WTC11 (cell line): ENCODE measurements around the gene MVB12A.

Source experiments
- CTCF ChIP-seq: fragments of 200-600 bp; IDR thresholded peaks from 2 replicates; pipeline ENCODE4 v1.8.0; 2022; ENCODE audit warnings: antibody characterized with exemption
- FOXP1 ChIP-seq: sonication (generic); formaldehyde crosslinking; IDR thresholded peaks from 2 replicates; pipeline ENCODE4 v1.8.0; 2022; ENCODE audit warnings: missing genetic modification reagents, mild to moderate bottlenecking, moderate library complexity, borderline replicate concordance
- IRF2 ChIP-seq: sonication (generic); formaldehyde crosslinking; IDR thresholded peaks from 2 replicates; pipeline ENCODE4 v1.8.0; 2022; ENCODE audit warnings: low read depth, missing genetic modification reagents, borderline replicate concordance
- TEAD1 ChIP-seq: sonication (generic); formaldehyde crosslinking; IDR thresholded peaks from 2 replicates; pipeline ENCODE4 v1.8.0; 2022; ENCODE audit warnings: mild to moderate bottlenecking, missing genetic modification reagents
- ZNF121 ChIP-seq: sonication (generic); formaldehyde crosslinking; IDR thresholded peaks from 2 replicates; pipeline ENCODE4 v1.8.0; 2023; ENCODE audit warnings: missing genetic modification reagents
- TF ChIP-seq, protein P1 (sequence below): sonication (generic); formaldehyde crosslinking; IDR thresholded peaks from 2 replicates; pipeline ENCODE4 v1.8.1; 2022; ENCODE audit warnings: mild to moderate bottlenecking, moderate library complexity, missing genetic modification reagents
- TF ChIP-seq, protein P2 (sequence below): sonication (generic); formaldehyde crosslinking; IDR thresholded peaks from 2 replicates; pipeline ENCODE4 v1.8.1; 2022; ENCODE audit warnings: low read depth, missing genetic modification reagents, borderline replicate concordance
- TF ChIP-seq, protein P3 (sequence below): sonication (generic); formaldehyde crosslinking; IDR thresholded peaks from 2 replicates; pipeline ENCODE4 v1.8.1; 2023; ENCODE audit warnings: mild to moderate bottlenecking, missing genetic modification reagents, moderate library complexity
- TF ChIP-seq, protein P4 (sequence below): sonication (generic); formaldehyde crosslinking; IDR thresholded peaks from 2 replicates; pipeline ENCODE4 v1.8.0; 2022; ENCODE audit warnings: mild to moderate bottlenecking, missing genetic modification reagents
- TF ChIP-seq, protein P5 (sequence below): sonication (generic); formaldehyde crosslinking; IDR thresholded peaks from 2 replicates; pipeline ENCODE4 v1.8.1; 2022; ENCODE audit warnings: mild to moderate bottlenecking, missing genetic modification reagents, moderate library complexity, borderline replicate concordance

- TF ChIP-seq, protein P1, sequence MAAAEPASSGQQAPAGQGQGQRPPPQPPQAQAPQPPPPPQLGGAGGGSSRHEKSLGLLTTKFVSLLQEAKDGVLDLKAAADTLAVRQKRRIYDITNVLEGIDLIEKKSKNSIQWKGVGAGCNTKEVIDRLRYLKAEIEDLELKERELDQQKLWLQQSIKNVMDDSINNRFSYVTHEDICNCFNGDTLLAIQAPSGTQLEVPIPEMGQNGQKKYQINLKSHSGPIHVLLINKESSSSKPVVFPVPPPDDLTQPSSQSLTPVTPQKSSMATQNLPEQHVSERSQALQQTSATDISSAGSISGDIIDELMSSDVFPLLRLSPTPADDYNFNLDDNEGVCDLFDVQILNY: no peak
- TF ChIP-seq CTCF (no peak), TEAD1 (CRISPR knock-in tag) (no peak), IRF2 (CRISPR knock-in tag) (no peak), ZNF121 (CRISPR knock-in tag) (no peak), FOXP1 (CRISPR knock-in tag) (no peak)
- TF ChIP-seq, protein P2, sequence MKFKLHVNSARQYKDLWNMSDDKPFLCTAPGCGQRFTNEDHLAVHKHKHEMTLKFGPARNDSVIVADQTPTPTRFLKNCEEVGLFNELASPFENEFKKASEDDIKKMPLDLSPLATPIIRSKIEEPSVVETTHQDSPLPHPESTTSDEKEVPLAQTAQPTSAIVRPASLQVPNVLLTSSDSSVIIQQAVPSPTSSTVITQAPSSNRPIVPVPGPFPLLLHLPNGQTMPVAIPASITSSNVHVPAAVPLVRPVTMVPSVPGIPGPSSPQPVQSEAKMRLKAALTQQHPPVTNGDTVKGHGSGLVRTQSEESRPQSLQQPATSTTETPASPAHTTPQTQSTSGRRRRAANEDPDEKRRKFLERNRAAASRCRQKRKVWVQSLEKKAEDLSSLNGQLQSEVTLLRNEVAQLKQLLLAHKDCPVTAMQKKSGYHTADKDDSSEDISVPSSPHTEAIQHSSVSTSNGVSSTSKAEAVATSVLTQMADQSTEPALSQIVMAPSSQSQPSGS (CRISPR knock-in tag): no peak
- TF ChIP-seq, protein P3, sequence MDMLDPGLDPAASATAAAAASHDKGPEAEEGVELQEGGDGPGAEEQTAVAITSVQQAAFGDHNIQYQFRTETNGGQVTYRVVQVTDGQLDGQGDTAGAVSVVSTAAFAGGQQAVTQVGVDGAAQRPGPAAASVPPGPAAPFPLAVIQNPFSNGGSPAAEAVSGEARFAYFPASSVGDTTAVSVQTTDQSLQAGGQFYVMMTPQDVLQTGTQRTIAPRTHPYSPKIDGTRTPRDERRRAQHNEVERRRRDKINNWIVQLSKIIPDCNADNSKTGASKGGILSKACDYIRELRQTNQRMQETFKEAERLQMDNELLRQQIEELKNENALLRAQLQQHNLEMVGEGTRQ (CRISPR knock-in tag): no peak
- TF ChIP-seq, protein P4, sequence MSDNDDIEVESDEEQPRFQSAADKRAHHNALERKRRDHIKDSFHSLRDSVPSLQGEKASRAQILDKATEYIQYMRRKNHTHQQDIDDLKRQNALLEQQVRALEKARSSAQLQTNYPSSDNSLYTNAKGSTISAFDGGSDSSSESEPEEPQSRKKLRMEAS (CRISPR knock-in tag): no peak
- TF ChIP-seq, protein P5, sequence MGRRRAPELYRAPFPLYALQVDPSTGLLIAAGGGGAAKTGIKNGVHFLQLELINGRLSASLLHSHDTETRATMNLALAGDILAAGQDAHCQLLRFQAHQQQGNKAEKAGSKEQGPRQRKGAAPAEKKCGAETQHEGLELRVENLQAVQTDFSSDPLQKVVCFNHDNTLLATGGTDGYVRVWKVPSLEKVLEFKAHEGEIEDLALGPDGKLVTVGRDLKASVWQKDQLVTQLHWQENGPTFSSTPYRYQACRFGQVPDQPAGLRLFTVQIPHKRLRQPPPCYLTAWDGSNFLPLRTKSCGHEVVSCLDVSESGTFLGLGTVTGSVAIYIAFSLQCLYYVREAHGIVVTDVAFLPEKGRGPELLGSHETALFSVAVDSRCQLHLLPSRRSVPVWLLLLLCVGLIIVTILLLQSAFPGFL (CRISPR knock-in tag): no peak
Measured at GRCh38 chr19:17414097-17414496, 5.8 kb upstream of the MVB12A start.
